Measurements from ENCODE around the gene IFT57.
"Not testable (repeated sequence)": the region's sequence is repeated elsewhere in the genome, so short reads cannot be mapped to it uniquely, and the experiment has no call there.

DNA sequence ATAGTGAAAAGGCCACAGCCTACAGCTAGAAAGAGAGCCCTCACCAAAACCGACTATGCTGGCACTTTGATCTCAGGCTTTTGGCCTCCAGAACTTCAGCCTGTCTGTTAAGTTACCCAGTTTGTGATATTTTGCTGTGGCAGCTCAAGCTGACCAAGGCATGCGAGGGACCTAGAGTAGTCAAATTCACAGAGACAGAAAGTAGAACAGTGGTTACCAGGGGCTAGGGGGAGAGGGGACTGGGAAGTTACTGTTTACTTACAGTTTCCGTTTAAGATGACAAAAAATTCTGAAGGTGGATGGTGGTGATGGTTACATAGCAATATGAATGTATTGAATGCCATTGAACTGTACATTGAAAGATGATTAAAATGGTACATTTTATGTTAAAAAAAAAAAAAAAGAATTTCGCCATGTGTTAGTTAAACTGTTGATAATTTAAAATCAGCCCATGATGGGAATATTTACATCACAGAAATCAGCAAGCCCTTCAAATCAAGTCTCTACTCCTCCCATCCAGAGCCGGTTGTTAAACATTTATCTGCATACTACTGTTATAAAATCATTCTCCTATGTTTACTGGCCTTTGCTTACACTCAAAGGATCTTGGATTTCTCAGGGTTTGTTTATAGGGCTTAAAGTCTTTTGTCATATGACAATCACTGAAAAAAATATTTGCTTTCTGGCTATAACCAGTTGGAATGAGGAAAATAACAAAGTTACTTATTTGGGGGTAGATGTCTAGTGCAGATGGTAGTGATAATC is 42.5 kb upstream of the IFT57 start:
- TF ChIP-seq, protein P1, sequence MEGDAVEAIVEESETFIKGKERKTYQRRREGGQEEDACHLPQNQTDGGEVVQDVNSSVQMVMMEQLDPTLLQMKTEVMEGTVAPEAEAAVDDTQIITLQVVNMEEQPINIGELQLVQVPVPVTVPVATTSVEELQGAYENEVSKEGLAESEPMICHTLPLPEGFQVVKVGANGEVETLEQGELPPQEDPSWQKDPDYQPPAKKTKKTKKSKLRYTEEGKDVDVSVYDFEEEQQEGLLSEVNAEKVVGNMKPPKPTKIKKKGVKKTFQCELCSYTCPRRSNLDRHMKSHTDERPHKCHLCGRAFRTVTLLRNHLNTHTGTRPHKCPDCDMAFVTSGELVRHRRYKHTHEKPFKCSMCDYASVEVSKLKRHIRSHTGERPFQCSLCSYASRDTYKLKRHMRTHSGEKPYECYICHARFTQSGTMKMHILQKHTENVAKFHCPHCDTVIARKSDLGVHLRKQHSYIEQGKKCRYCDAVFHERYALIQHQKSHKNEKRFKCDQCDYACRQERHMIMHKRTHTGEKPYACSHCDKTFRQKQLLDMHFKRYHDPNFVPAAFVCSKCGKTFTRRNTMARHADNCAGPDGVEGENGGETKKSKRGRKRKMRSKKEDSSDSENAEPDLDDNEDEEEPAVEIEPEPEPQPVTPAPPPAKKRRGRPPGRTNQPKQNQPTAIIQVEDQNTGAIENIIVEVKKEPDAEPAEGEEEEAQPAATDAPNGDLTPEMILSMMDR (IDR thresholded peaks at IDR 0.05) = not testable (repeated sequence)
- not testable (repeated sequence) for TF ChIP-seq RFX5 (IDR thresholded peaks at IDR 0.05; ENCODE audit: low read length); GABPA (IDR thresholded peaks at IDR 0.05; ENCODE audit: low read depth); RAD21 (IDR thresholded peaks at IDR 0.05; ENCODE audit: low read length); SIN3A (IDR thresholded peaks at IDR 0.05; ENCODE audit: borderline replicate concordance, low read depth, low read length); FOSL2 (IDR thresholded peaks at IDR 0.05; ENCODE audit: borderline replicate concordance, low read depth)

Data from SK-N-SH (cell line).